GM12864 (cell line): ENCODE results near the gene TECTB.

Source experiments
- DNase-seq: peaks from one replicate; pipeline ENCODE4 v3.0.0-alpha.2; 2011; ENCODE audit warnings: low read depth
- H3K4me3 ChIP-seq: 2 replicates; pipeline ENCODE4 v1.5.1; 2011; ENCODE audit warnings: mild to moderate bottlenecking, low read depth, low read length, control low read depth
- TF ChIP-seq, protein P1 (sequence below): IDR thresholded peaks from 2 replicates; pipeline ENCODE4 v1.5.1; 2011; ENCODE audit warnings: low read depth, mild to moderate bottlenecking, moderate library complexity, low read length, control low read depth, inconsistent platforms; ENCODE audit errors: missing control alignments

The TECTB gene

DNA sequence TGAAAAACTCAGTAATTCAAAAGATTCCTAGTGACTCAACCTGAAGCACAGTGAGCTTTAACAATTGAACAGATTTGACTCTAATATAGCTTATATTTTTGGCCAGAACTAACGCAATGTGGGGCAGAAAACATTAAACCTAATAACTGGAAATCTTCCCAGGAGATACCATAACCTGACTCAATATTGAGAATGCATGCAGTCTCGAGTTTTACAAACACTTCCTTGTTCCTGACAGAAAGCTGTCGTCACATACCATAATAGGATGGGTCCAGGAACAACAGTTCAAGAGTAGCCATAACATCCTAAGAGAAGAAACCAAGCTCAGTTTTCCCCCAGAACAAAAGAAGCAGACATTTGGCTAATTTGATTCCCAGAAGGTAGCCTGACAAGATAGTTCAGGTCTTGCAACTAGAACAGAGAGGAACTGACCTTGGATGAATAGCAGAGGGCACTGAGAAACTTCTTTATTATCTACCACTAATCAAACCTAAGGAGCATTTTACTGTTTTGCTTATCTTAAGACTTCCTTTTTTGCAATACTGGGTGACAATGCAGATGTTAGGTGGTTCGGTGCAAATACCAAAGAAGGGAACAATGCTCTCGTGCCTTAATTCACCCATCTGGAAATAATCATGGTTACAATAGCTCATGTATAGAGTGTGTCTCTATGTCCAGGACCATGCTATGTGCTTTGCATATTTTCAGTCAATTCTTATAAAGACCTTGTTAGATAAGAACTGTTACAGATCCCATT, 52.1 kb downstream of the TECTB start:
- H3K4me3 ChIP-seq = no peak overlapping the region
- TF ChIP-seq, protein P1, sequence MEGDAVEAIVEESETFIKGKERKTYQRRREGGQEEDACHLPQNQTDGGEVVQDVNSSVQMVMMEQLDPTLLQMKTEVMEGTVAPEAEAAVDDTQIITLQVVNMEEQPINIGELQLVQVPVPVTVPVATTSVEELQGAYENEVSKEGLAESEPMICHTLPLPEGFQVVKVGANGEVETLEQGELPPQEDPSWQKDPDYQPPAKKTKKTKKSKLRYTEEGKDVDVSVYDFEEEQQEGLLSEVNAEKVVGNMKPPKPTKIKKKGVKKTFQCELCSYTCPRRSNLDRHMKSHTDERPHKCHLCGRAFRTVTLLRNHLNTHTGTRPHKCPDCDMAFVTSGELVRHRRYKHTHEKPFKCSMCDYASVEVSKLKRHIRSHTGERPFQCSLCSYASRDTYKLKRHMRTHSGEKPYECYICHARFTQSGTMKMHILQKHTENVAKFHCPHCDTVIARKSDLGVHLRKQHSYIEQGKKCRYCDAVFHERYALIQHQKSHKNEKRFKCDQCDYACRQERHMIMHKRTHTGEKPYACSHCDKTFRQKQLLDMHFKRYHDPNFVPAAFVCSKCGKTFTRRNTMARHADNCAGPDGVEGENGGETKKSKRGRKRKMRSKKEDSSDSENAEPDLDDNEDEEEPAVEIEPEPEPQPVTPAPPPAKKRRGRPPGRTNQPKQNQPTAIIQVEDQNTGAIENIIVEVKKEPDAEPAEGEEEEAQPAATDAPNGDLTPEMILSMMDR = no peak
- DNase-seq = no peak

DNA sequence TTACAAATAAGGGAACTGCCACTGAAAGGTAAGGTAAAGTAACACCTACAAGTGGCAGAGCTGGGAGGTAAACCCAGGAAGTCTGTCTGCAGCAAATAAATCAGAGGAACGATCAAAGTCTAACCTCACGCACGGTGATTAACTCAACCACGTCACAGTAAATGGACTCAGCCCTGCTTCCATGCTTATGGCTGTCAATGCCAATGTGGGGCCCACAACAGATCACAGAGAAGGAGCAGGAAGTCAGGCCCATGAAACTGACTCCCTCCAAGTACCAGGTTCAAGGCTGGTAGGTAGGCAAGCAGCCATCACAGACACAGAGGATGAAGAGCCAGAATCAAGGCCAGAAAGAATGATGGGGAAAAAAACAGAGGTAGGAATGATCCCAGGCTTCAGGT, 52.7 kb downstream of the TECTB start:
- no peak for DNase-seq
- no peak overlapping the region for H3K4me3 ChIP-seq
- TF ChIP-seq, protein P1 = no peak

DNA sequence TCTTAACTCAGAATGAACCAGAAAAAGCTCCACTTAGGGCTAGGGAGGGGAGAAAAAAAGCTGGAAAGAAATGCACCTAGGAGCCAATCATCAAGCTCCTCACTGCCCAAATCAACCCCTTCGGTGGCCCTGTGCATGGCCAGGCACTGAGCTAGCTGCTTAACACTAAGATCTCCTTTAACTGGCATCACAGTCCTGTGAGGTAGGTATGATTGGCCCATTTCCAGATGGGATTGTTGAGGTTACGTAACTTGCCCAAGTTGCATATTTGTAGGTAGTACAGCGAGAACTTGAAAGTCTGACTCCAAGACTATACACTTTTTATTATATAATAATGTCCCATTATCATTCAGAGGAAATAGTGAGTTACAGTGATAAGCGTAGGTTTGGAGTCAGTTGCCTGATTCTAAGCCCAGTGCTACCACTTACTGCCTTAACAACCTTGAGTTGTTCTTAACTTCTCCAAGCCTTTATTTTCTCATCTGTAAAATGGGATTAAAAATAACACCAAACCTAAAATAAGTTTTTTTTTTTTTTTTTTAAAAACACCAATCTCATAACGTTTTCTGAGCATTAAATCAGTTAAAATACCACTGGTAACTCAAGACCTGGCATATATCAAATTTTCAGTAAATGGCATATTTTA, 53.5 kb downstream of the TECTB start:
- TF ChIP-seq, protein P1 = no peak

DNA sequence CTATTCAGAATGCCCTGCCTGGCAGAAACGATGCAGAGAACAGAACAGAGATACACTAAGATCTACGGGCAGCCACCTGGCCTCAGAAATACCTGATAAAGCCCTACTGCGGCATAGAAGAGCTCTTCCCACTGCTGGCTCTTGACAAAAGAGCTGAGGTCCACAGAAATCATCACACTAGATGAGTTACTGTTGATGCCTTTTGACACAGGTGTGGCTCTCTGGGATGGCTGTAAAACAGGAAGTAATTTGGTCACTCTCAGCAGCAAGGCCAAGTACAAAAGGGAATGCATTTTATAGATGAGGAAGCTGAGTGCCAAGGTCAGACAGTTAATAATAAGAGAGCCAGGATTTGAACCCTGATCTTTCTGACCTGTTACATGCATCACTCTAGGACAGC, 55.8 kb downstream of the TECTB start:
- H3K4me3 ChIP-seq = no peak overlapping the region
- no peak for DNase-seq
- TF ChIP-seq, protein P1 = no peak

More for the DNA sequence above, 53.5 kb downstream of the TECTB start:
- no peak overlapping the region for H3K4me3 ChIP-seq
- no peak for DNase-seq

DNA sequence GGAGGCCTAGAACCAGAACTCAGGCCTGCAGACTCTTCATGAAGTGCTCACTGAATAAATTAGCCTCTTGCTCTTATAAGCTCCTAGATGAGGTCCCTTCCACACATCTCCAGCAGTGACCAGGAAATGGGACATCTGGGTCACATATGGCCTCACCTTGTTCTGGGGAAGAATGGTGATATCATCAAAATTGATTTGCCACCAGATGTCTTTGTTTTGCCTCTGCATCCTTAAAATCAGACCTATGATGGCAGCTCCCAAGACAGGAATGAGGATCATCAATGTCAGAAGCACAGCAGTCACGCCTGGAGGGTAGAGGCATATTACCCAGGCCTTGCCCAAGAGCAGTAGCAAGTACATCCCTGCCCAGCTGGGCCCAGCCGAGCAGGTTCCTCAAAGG, 57.4 kb downstream of the TECTB start:
- no peak for DNase-seq
- no peak overlapping the region for H3K4me3 ChIP-seq
- TF ChIP-seq, protein P1 = no peak

DNA sequence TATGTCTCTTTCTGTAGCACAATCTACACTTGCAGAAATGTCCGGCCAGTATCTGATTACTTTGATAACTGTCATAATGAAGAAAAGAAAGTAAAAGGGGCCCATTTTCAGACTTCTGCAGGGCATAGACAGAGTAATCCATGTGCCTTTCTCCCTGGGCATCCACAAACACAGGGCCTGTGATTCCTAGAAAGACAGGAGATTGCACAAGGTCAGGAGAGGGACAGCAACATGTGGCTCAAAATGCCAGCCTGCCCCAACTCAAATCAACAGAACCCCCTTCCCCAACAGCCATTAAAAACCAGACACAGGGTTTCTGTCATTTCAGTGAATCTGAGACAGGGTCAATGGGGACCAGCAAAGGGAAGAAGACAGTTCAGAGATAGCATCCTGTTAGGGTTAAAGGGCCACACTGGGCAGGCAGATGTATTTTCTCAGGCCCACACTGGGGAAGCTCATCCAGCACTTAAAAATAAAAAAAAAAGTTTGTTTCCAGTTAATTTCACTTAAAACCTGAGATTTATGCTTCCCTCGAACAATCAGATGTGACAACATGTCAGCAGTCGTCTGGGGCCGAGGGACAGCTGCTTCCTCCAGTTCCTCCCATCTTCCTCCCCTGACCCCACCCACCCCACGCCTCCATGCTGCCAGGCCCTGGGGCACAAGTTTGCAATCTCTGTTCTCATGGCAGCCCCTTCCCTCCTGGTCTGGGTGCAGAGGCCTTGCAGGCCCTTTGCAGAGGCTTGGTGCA, 60.0 kb downstream of the TECTB start:
- H3K4me3 ChIP-seq = no peak overlapping the region
- TF ChIP-seq, protein P1 = no peak
- no peak for DNase-seq
